ENCODE data around the gene VPS54.
"Not testable (repeated sequence)": the region's sequence is repeated elsewhere in the genome, so short reads cannot be mapped to it uniquely, and the experiment has no call there.

The VPS54 gene

GRCh38 chr2:63872571-63873328 lies 146.5 kb downstream of the VPS54 start:
- DNase-seq (ENCODE audit: low read depth, low spot score) = no peak

GRCh38 chr2:63871864-63872263 lies 147.4 kb downstream of the VPS54 start:
- no peak for DNase-seq (ENCODE audit: low read depth, low spot score)

GRCh38 chr2:63870679-63871078 lies 148.5 kb downstream of the VPS54 start:
- DNase-seq (ENCODE audit: low read depth, low spot score) = no peak

- DNase-seq (ENCODE audit: low read depth, low spot score) = no peak
These were observed 153.1 kb downstream of the VPS54 start for GRCh38 chr2:63866009-63866709.

GRCh38 chr2:63865159-63865799 lies 153.9 kb downstream of the VPS54 start:
- no peak for DNase-seq (ENCODE audit: low read depth, low spot score)

GRCh38 chr2:63863707-63864106 lies 155.5 kb downstream of the VPS54 start:
- DNase-seq (ENCODE audit: low read depth, low spot score) = no peak

- no peak for DNase-seq (ENCODE audit: low read depth, low spot score)
These were observed 156.4 kb downstream of the VPS54 start for GRCh38 chr2:63862806-63863205.

GRCh38 chr2:63861220-63861822 lies 157.9 kb downstream of the VPS54 start:
- DNase-seq (ENCODE audit: low read depth, low spot score) = no peak

- DNase-seq (ENCODE audit: low read depth, low spot score) = no peak
These were observed 160.9 kb downstream of the VPS54 start for GRCh38 chr2:63858291-63858690.

- DNase-seq (ENCODE audit: low read depth, low spot score) = no peak
These were observed 163.0 kb downstream of the VPS54 start for GRCh38 chr2:63856303-63856603.

- no peak for DNase-seq (ENCODE audit: low read depth, low spot score)
These were observed 163.6 kb downstream of the VPS54 start for GRCh38 chr2:63855418-63856302.

- no peak for DNase-seq (ENCODE audit: low read depth, low spot score)
These were observed 165.5 kb downstream of the VPS54 start for GRCh38 chr2:63853527-63854310.

GRCh38 chr2:63851691-63852311 lies 167.4 kb downstream of the VPS54 start:
- DNase-seq (ENCODE audit: low read depth, low spot score) = no peak

GRCh38 chr2:63850649-63851048 lies 168.6 kb downstream of the VPS54 start:
- DNase-seq (ENCODE audit: low read depth, low spot score) = no peak

GRCh38 chr2:63850204-63850571 lies 169.0 kb downstream of the VPS54 start:
- no peak for DNase-seq (ENCODE audit: low read depth, low spot score)

GRCh38 chr2:63849381-63850203 lies 169.6 kb downstream of the VPS54 start:
- DNase-seq (ENCODE audit: low read depth, low spot score) = no peak

GRCh38 chr2:63847571-63847970 lies 171.7 kb downstream of the VPS54 start:
- not testable (repeated sequence) for DNase-seq (ENCODE audit: low read depth, low spot score)

- DNase-seq (ENCODE audit: low read depth, low spot score) = no peak
These were observed 172.7 kb downstream of the VPS54 start for GRCh38 chr2:63846487-63846886.

GRCh38 chr2:63845866-63846265 lies 173.4 kb downstream of the VPS54 start:
- DNase-seq (ENCODE audit: low read depth, low spot score) = no peak

Measured in smooth muscle cell of the brain vasculature (primary cell).